HepG2 (cell line): Measurements from ENCODE around the gene IL17RC. TPM values are rescaled to one million over a fixed set of nuclear protein-coding genes. Genes with fewer than 3 reads are reported as not detected.

Source experiments
- BRD4 ChIP-seq: sonication (generic); formaldehyde crosslinking; IDR thresholded peaks from 2 replicates; pipeline ENCODE4 v1.4.0; 2020; ENCODE audit warnings: missing genetic modification reagents
- ELF1 ChIP-seq: sonication (generic); formaldehyde crosslinking; IDR thresholded peaks from 2 replicates; pipeline ENCODE4 v1.4.0; 2020; ENCODE audit warnings: missing genetic modification reagents
- EZH2 ChIP-seq: conservative IDR thresholded peaks from 2 replicates; pipeline ENCODE4 v1.6.1; 2012; ENCODE audit warnings: mild to moderate bottlenecking, low read depth, low read length, moderate library complexity
- FOXJ3 ChIP-seq: sonication (generic); formaldehyde crosslinking; IDR thresholded peaks from 2 replicates; pipeline ENCODE4 v1.4.0; 2020; ENCODE audit warnings: missing genetic modification reagents, mild to moderate bottlenecking, borderline replicate concordance
- GZF1 ChIP-seq: sonication (generic); formaldehyde crosslinking; IDR thresholded peaks from 2 replicates; pipeline ENCODE4 v1.5.1; 2020; ENCODE audit warnings: mild to moderate bottlenecking, missing genetic modification reagents
- NAIF1 ChIP-seq: sonication (generic); formaldehyde crosslinking; IDR thresholded peaks from 2 replicates; pipeline ENCODE4 v1.5.0; 2020; ENCODE audit warnings: mild to moderate bottlenecking, missing genetic modification reagents, borderline replicate concordance
- NR3C1 ChIP-seq: sonication (generic); formaldehyde crosslinking; IDR thresholded peaks from 2 replicates; pipeline ENCODE4 v1.4.0; 2020; ENCODE audit warnings: missing genetic modification reagents
- PHF5A ChIP-seq: IDR thresholded peaks from one replicate; pipeline ENCODE4 v1.6.1; 2018; ENCODE audit warnings: low read depth, missing genetic modification reagents; ENCODE audit not compliant: unreplicated experiment
- SIN3B ChIP-seq: fragments of 150-350 bp; IDR thresholded peaks from 2 replicates; pipeline ENCODE4 v1.6.1; 2014; ENCODE audit warnings: low read length
- SMAD3 ChIP-seq: sonication (generic); formaldehyde crosslinking; IDR thresholded peaks from 2 replicates; pipeline ENCODE4 v1.4.0; 2020; ENCODE audit warnings: missing genetic modification reagents
- SMC3 ChIP-seq: IDR thresholded peaks from 2 replicates; pipeline ENCODE4 v1.6.1; 2011; ENCODE audit warnings: low read length, improper control_type of control experiment
- YEATS4 ChIP-seq: sonication (generic); formaldehyde crosslinking; IDR thresholded peaks from 2 replicates; pipeline ENCODE4 v1.4.0; 2020; ENCODE audit warnings: missing genetic modification reagents, borderline replicate concordance
- ZBTB7A ChIP-seq: sonication (generic); formaldehyde crosslinking; IDR thresholded peaks from 2 replicates; pipeline ENCODE4 v1.8.0; 2022; ENCODE audit warnings: mild to moderate bottlenecking, missing genetic modification reagents
- ZNF12 ChIP-seq: sonication (generic); formaldehyde crosslinking; IDR thresholded peaks from 2 replicates; pipeline ENCODE4 v1.5.0; 2020; ENCODE audit warnings: missing genetic modification reagents
- ZNF230 ChIP-seq: sonication (generic); formaldehyde crosslinking; IDR thresholded peaks from 2 replicates; pipeline ENCODE4 v1.4.0; 2020; ENCODE audit warnings: mild to moderate bottlenecking, missing genetic modification reagents
- ZNF235 ChIP-seq: sonication (generic); formaldehyde crosslinking; IDR thresholded peaks from 2 replicates; pipeline ENCODE4 v1.8.1; 2023; ENCODE audit warnings: mild to moderate bottlenecking, missing genetic modification reagents, borderline replicate concordance
- ZNF383 ChIP-seq: sonication (generic); formaldehyde crosslinking; IDR thresholded peaks from 2 replicates; pipeline ENCODE4 v1.4.0; 2020; ENCODE audit warnings: missing genetic modification reagents, mild to moderate bottlenecking, borderline replicate concordance
- ZNF431 ChIP-seq: sonication (generic); formaldehyde crosslinking; IDR thresholded peaks from 2 replicates; pipeline ENCODE4 v1.9.0; 2022; ENCODE audit warnings: missing genetic modification reagents, low read depth, mild to moderate bottlenecking, borderline replicate concordance
- ZNF510 ChIP-seq: sonication (generic); formaldehyde crosslinking; IDR thresholded peaks from 2 replicates; pipeline ENCODE4 v1.4.0; 2020; ENCODE audit warnings: low read depth, mild to moderate bottlenecking, missing genetic modification reagents
- ZNF563 ChIP-seq: sonication (generic); formaldehyde crosslinking; IDR thresholded peaks from 2 replicates; pipeline ENCODE4 v1.8.0; 2022; ENCODE audit warnings: mild to moderate bottlenecking, moderate library complexity, missing genetic modification reagents
- ZNF570 ChIP-seq: sonication (generic); formaldehyde crosslinking; IDR thresholded peaks from 2 replicates; pipeline ENCODE4 v1.4.0; 2020; ENCODE audit warnings: mild to moderate bottlenecking, missing genetic modification reagents, borderline replicate concordance
- ZNF607 ChIP-seq: sonication (generic); formaldehyde crosslinking; IDR thresholded peaks from 2 replicates; pipeline ENCODE4 v1.5.1; 2020; ENCODE audit warnings: missing genetic modification reagents, mild to moderate bottlenecking, borderline replicate concordance
- ZNF629 ChIP-seq: sonication (generic); formaldehyde crosslinking; conservative IDR thresholded peaks from 2 replicates; pipeline ENCODE4 v1.5.0; 2020; ENCODE audit warnings: missing genetic modification reagents
- ZNF7 ChIP-seq: IDR thresholded peaks from 2 replicates; pipeline ENCODE4 v1.6.1; 2016; ENCODE audit warnings: missing biosample characterization, missing genetic modification reagents
- ZNF776 ChIP-seq: sonication (generic); formaldehyde crosslinking; IDR thresholded peaks from 2 replicates; pipeline ENCODE4 v1.4.0; 2020; ENCODE audit warnings: mild to moderate bottlenecking, missing genetic modification reagents
- polyA plus RNA-seq, 8 experiments: library from polyadenylated mRNA; depleted of rRNA in 3 of 8; stranded (reverse) in 7 of 8; unstranded in 1 of 8; fragments of >200 nt; fragmentation: Illumina TruSeq in 4 of 8; extraction: Trizol in 4 of 8; gene quantifications; 2 replicates each; pipeline versions ENCODE4 v1.2.1 to v1.2.3, GENCODE V29; 2011 to 2016; ENCODE audit warnings: low read depth in 4 of 8, missing spikeins in 1 of 8, mixed read lengths in 1 of 8; ENCODE audit not compliant: insufficient read depth in 1 of 8
- total RNA-seq, 5 experiments: library from RNA; depleted of rRNA; stranded (reverse); fragments of >200 nt; fragmentation: Illumina TruSeq; extraction: Trizol; gene quantifications; 2 replicates each; pipeline ENCODE4 v1.2.3, GENCODE V29; 2016; ENCODE audit warnings: low read depth in 1 of 5
- TF ChIP-seq, protein P1 (sequence below): sonication (generic); formaldehyde crosslinking; IDR thresholded peaks from 2 replicates; pipeline ENCODE4 v1.4.0; 2020; ENCODE audit warnings: missing genetic modification reagents
- TF ChIP-seq, protein P2 (sequence below): sonication (generic); formaldehyde crosslinking; IDR thresholded peaks from 2 replicates; pipeline ENCODE4 v1.4.0; 2020; ENCODE audit warnings: missing genetic modification reagents
- TF ChIP-seq, protein P3 (sequence below): sonication (generic); formaldehyde crosslinking; IDR thresholded peaks from 2 replicates; pipeline ENCODE4 v1.5.0; 2020; ENCODE audit warnings: missing genetic modification reagents

IL17RC gene
- total and polyA plus RNA-seq, 2 of the 13 experiments (the other 11 are each of a cell fraction or from before 2014, with no cell fraction given), result 20.7 to 24.0 TPM

DNA sequence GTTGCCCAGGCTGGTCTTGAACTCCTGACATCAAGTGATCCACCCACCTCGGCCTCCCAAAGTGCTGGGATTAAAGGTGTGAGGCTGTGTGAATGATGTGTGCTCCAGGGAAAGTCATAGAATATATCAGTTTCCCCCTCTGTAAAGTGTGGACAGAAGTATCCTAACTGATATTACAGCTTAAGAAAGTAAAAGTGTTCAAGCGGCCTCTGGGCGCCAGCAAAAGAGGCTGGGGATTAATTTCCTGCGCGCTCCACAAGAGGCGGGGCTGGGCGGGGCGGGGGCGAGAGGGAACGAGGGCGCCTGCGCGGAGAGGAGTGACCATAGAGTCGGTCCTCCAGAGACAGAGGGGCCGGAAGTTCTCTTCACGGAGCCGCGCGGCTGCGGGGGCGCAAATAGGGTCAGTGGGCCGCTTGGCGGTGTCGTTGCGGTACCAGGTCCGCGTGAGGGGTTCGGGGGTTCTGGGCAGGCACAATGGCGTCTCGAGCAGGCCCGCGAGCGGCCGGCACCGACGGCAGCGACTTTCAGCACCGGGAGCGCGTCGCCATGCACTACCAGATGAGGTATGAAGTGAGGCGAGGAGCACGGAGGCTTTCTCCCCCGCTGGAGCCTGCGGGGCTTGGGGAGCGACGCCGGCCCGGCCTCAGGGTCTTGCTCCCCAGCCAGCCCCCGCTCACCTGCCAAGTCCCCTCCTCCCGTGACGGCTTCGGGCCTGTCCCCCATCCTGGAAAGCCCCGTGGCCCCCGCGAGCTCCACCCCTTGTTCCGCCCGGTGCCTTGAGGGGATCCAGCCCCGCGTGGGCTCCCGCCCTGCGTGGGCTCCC, 26.4 kb upstream of the IL17RC start, which contains the start of gene JAGN1 (continued):
- TF ChIP-seq, protein P1, sequence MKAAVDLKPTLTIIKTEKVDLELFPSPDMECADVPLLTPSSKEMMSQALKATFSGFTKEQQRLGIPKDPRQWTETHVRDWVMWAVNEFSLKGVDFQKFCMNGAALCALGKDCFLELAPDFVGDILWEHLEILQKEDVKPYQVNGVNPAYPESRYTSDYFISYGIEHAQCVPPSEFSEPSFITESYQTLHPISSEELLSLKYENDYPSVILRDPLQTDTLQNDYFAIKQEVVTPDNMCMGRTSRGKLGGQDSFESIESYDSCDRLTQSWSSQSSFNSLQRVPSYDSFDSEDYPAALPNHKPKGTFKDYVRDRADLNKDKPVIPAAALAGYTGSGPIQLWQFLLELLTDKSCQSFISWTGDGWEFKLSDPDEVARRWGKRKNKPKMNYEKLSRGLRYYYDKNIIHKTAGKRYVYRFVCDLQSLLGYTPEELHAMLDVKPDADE (CRISPR knock-in tag), result peak; percentile 80; the same call in 1 of the 2 replicates
- TF ChIP-seq SMC3 (no peak), NAIF1 (CRISPR knock-in tag) (0 out of 2 replicates have a peak, but pooled peaks have one; percentile 24), ZNF607 (peak; percentile 67), SIN3B (no peak), ELF1 (CRISPR knock-in tag) (peak; percentile 83), ZNF383 (CRISPR knock-in tag) (0 out of 2 replicates have a peak, but pooled peaks have one; percentile 79), ZBTB7A (peak; percentile 75; the same call in 1 of the 2 replicates), ZNF235 (0 out of 2 replicates have a peak, but pooled peaks have one; percentile 55), GZF1 (CRISPR knock-in tag) (no peak), PHF5A (CRISPR knock-in tag) (no peak), ZNF7 (CRISPR knock-in tag) (no peak), YEATS4 (CRISPR knock-in tag) (peak; percentile 93), SMAD3 (CRISPR knock-in tag) (peak; percentile 79), ZNF431 (CRISPR knock-in tag) (no peak; the same call in 1 of the 2 replicates), ZNF563 (CRISPR knock-in tag) (peak; percentile 91), ZNF510 (peak; percentile 58; the same call in 1 of the 2 replicates), ZNF776 (CRISPR knock-in tag) (peak; percentile 94), NR3C1 (CRISPR knock-in tag) (no peak), ZNF570 (peak; percentile 82; the same call in 1 of the 2 replicates), ZNF12 (peak; percentile 46; the same call in 1 of the 2 replicates), BRD4 (CRISPR knock-in tag) (0 out of 2 replicates have a peak, but pooled peaks have one; percentile 50), ZNF629 (no peak), EZH2 (no peak), FOXJ3 (CRISPR knock-in tag) (peak; percentile 61; the same call in 1 of the 2 replicates), ZNF230 (CRISPR knock-in tag) (peak; percentile 88)
- TF ChIP-seq, protein P2, sequence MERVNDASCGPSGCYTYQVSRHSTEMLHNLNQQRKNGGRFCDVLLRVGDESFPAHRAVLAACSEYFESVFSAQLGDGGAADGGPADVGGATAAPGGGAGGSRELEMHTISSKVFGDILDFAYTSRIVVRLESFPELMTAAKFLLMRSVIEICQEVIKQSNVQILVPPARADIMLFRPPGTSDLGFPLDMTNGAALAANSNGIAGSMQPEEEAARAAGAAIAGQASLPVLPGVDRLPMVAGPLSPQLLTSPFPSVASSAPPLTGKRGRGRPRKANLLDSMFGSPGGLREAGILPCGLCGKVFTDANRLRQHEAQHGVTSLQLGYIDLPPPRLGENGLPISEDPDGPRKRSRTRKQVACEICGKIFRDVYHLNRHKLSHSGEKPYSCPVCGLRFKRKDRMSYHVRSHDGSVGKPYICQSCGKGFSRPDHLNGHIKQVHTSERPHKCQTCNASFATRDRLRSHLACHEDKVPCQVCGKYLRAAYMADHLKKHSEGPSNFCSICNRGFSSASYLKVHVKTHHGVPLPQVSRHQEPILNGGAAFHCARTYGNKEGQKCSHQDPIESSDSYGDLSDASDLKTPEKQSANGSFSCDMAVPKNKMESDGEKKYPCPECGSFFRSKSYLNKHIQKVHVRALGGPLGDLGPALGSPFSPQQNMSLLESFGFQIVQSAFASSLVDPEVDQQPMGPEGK (CRISPR knock-in tag), result peak; percentile 91
- TF ChIP-seq, protein P3, sequence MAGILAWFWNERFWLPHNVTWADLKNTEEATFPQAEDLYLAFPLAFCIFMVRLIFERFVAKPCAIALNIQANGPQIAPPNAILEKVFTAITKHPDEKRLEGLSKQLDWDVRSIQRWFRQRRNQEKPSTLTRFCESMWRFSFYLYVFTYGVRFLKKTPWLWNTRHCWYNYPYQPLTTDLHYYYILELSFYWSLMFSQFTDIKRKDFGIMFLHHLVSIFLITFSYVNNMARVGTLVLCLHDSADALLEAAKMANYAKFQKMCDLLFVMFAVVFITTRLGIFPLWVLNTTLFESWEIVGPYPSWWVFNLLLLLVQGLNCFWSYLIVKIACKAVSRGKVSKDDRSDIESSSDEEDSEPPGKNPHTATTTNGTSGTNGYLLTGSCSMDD, result peak; percentile 57; the same call in 1 of the 2 replicates
